Tibial artery (tissue), 4 donors: ENCODE results near the gene PNPLA8.

ENCODE experiments used
- DNase-seq, 2 donors: peaks; one replicate each; pipeline ENCODE4 v3.0.0-alpha.2; 2019
- H3K27ac ChIP-seq, 2 donors: fragments of 200-600 bp; sonication (generic) in 1 of 2; 1 replicate in 1 of 2; 2 replicates in 1 of 2; pipeline ENCODE4 v1.5.1; 2018 to 2019; ENCODE audit warnings: mild to moderate bottlenecking in 1 of 2
- H3K27me3 ChIP-seq, 2 donors: fragments of 200-600 bp; sonication (generic) in 1 of 2; one replicate each; pipeline versions ENCODE4 v1.5.1 to v1.6.0; 2016 to 2019
- H3K36me3 ChIP-seq, 3 donors: fragments of 200-600 bp; sonication (generic) in 2 of 3; one replicate each; pipeline ENCODE4 v1.5.1; 2016 to 2019; ENCODE audit warnings: mild to moderate bottlenecking in 2 of 3
- H3K4me1 ChIP-seq, 4 donors: fragments of 200-600 bp; sonication (generic) in 2 of 4; 1 replicate in 3 of 4; 2 replicates in 1 of 4; pipeline ENCODE4 v1.5.1; 2016 to 2019
- H3K4me3 ChIP-seq, 2 donors: fragments of 200-600 bp; sonication (generic) in 1 of 2; 1 replicate in 1 of 2; 2 replicates in 1 of 2; pipeline ENCODE4 v1.5.1; 2018 to 2019; ENCODE audit warnings: mild to moderate bottlenecking in 2 of 2
- H3K9me3 ChIP-seq, 3 donors: fragments of 200-600 bp; sonication (generic) in 1 of 3; one replicate each; pipeline ENCODE4 v1.5.1; 2016 to 2019
- CTCF ChIP-seq, 2 experiments: fragments of 200-600 bp in 1 of 2; fragments of 450-650 bp in 1 of 2; IDR thresholded peaks; one replicate each; pipeline ENCODE4 v1.5.1; 2017 to 2019; ENCODE audit warnings: antibody characterized with exemption in 2 of 2, mild to moderate bottlenecking in 1 of 2, moderate library complexity in 1 of 2
- intact Hi-C: fragments of 100-400 bp; cut with DNase I; formaldehyde crosslinking; loops from one replicate; pipeline ENCODE4 v1.15.0; 2023; ENCODE audit warnings: low total_unique reads

Gene PNPLA8

GRCh38 chr7:108464743-108465142, 61.2 kb downstream of the PNPLA8 start:
- no peak for TF ChIP-seq CTCF (IDR thresholded peaks at IDR 0.05)
- H3K9me3 ChIP-seq, result no peaks in the 10 kb centered on the region
- H3K4me3 ChIP-seq, result no peak overlapping the region
- no peaks in the 10 kb centered on the region for H3K4me1 ChIP-seq
- no peak overlapping the region for H3K27ac ChIP-seq
- no peaks in the 10 kb centered on the region for H3K36me3 ChIP-seq
- intact Hi-C loops, result no loop called here
- no peak for DNase-seq
- H3K27me3 ChIP-seq, result peaks cover 0 to under 1% of the 10 kb centered on the region in 2 donors

DNA sequence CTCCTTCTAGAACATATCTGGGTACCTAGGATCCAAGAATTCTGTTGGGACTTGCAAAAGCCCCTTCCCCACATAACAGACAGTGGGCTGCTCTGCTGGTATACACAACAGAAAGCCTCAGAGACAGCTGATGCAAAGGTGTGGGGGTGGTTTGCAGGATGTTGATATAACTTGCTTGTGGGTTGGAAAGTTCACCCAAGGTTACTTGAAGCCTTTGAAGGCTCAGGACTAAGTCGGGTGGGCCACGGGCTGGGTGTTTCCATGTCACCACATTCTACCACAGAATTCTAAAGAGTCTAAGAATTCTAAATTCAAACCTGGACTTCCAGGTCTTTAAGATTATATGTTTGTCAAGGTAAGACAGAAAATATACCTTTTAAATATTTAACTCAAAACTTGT, 62.3 kb downstream of the PNPLA8 start:
- DNase-seq, result no peak
- H3K4me3 ChIP-seq, result no peak overlapping the region
- H3K4me1 ChIP-seq, result no peaks in the 10 kb centered on the region
- no peak for TF ChIP-seq CTCF (IDR thresholded peaks at IDR 0.05)
- no peaks in the 10 kb centered on the region for H3K9me3 ChIP-seq
- no peak overlapping the region for H3K27ac ChIP-seq
- H3K27me3 ChIP-seq, result peaks cover 0 to 6% of the 10 kb centered on the region in 2 donors
- intact Hi-C loops, result no loop called here
- no peaks in the 10 kb centered on the region for H3K36me3 ChIP-seq

GRCh38 chr7:108461840-108462239, 64.1 kb downstream of the PNPLA8 start:
- Histone ChIP-seq H3K4me3 (no peak overlapping the region), H3K27ac (no peak overlapping the region), H3K9me3 (no peaks in the 10 kb centered on the region), H3K36me3 (no peaks in the 10 kb centered on the region), H3K27me3 (peaks cover 0 to 16% of the 10 kb centered on the region in 2 donors), H3K4me1 (peaks cover 0 to 1% (median under 1%) of the 10 kb centered on the region in 4 donors)
- intact Hi-C loops, result no loop called here
- no peak for TF ChIP-seq CTCF (IDR thresholded peaks at IDR 0.05)
- no peak for DNase-seq

- intact Hi-C loops, result no loop called here
- Histone ChIP-seq H3K27me3 (peaks cover 0 to 25% of the 10 kb centered on the region in 2 donors), H3K27ac (no peak overlapping the region), H3K4me3 (no peak overlapping the region), H3K4me1 (peaks cover 0 to 10% (median 7%) of the 10 kb centered on the region in 4 donors), H3K36me3 (no peaks in the 10 kb centered on the region), H3K9me3 (no peaks in the 10 kb centered on the region)
- no peak for TF ChIP-seq CTCF (IDR thresholded peaks at IDR 0.05)
- DNase-seq, result no peak
These were observed 65.0 kb downstream of the PNPLA8 start for GRCh38 chr7:108460964-108461363.

- peaks cover 0 to 34% of the 10 kb centered on the region in 2 donors for H3K27me3 ChIP-seq
- no peak for DNase-seq
These were observed 65.9 kb downstream of the PNPLA8 start for GRCh38 chr7:108459922-108460551.

More at GRCh38 chr7:108459922-108460551, 65.9 kb downstream of the PNPLA8 start:
- no peaks in the 10 kb centered on the region for H3K9me3 ChIP-seq
- peaks cover 0 to 19% (median 16%) of the 10 kb centered on the region in 4 donors for H3K4me1 ChIP-seq
- intact Hi-C loops, result no loop called here
- H3K36me3 ChIP-seq, result no peaks in the 10 kb centered on the region
- no peak overlapping the region for H3K4me3 ChIP-seq
- H3K27ac ChIP-seq, result no peak overlapping the region
- TF ChIP-seq CTCF (IDR thresholded peaks at IDR 0.05), result no peak
